ENCODE results near the gene TTC13.

The TTC13 gene

GRCh38 chr1:230943048-230943593, 35.5 kb downstream of the TTC13 start:
- DNase-seq (ENCODE audit: low read depth) = no peak

- DNase-seq (ENCODE audit: low read depth) = no peak
These were observed 37.8 kb downstream of the TTC13 start for GRCh38 chr1:230940848-230941247.

- DNase-seq (ENCODE audit: low read depth) = no peak
These were observed 38.7 kb downstream of the TTC13 start for GRCh38 chr1:230939806-230940489.

- no peak for DNase-seq (ENCODE audit: low read depth)
These were observed 39.7 kb downstream of the TTC13 start for GRCh38 chr1:230938924-230939368.

- no peak for DNase-seq (ENCODE audit: low read depth)
These were observed 41.3 kb downstream of the TTC13 start for GRCh38 chr1:230937371-230937770.

GRCh38 chr1:230936475-230936874, 42.2 kb downstream of the TTC13 start:
- DNase-seq (ENCODE audit: low read depth) = no peak

- no peak for DNase-seq (ENCODE audit: low read depth)
These were observed 42.8 kb downstream of the TTC13 start for GRCh38 chr1:230935852-230936251.

GRCh38 chr1:230930986-230931385, 47.7 kb downstream of the TTC13 start:
- DNase-seq (ENCODE audit: low read depth) = no peak

- DNase-seq (ENCODE audit: low read depth) = no peak
These were observed 52.5 kb downstream of the TTC13 start for GRCh38 chr1:230926182-230926581.

- DNase-seq (ENCODE audit: low read depth) = no peak
These were observed 53.1 kb downstream of the TTC13 start for GRCh38 chr1:230925608-230926007.

GRCh38 chr1:230923176-230923575, 55.5 kb downstream of the TTC13 start:
- DNase-seq (ENCODE audit: low read depth) = no peak

GRCh38 chr1:230922620-230923019, 56.0 kb downstream of the TTC13 start:
- no peak for DNase-seq (ENCODE audit: low read depth)

GRCh38 chr1:230919207-230919606, 59.5 kb downstream of the TTC13 start:
- no peak for DNase-seq (ENCODE audit: low read depth)

GRCh38 chr1:230917284-230918135, 61.2 kb downstream of the TTC13 start:
- peak; percentile 36 for DNase-seq (ENCODE audit: low read depth)

GRCh38 chr1:230916587-230917283, 61.9 kb downstream of the TTC13 start:
- no peak for DNase-seq (ENCODE audit: low read depth)

- no peak for DNase-seq (ENCODE audit: low read depth)
These were observed 63.6 kb downstream of the TTC13 start for GRCh38 chr1:230915078-230915477.

GRCh38 chr1:230913496-230913895, 65.2 kb downstream of the TTC13 start:
- DNase-seq (ENCODE audit: low read depth) = no peak

GRCh38 chr1:230910755-230911117, 67.9 kb downstream of the TTC13 start:
- no peak for DNase-seq (ENCODE audit: low read depth)

- DNase-seq (ENCODE audit: low read depth) = no peak
These were observed 68.5 kb downstream of the TTC13 start for GRCh38 chr1:230909974-230910754.

- DNase-seq (ENCODE audit: low read depth) = no peak
These were observed 71.0 kb downstream of the TTC13 start for GRCh38 chr1:230907472-230908205.

- DNase-seq (ENCODE audit: low read depth) = no peak
These were observed 72.4 kb downstream of the TTC13 start for GRCh38 chr1:230906226-230906625.

All from activated T-cell treated with anti-CD3 and anti-CD28 coated beads for 24 hours (primary cell).